Measurements from ENCODE around the gene TMEM175.

- no peak for TF ChIP-seq EZH2 (IDR thresholded peaks at IDR 0.05; ENCODE audit: low read depth)
- TF ChIP-seq, protein P1, sequence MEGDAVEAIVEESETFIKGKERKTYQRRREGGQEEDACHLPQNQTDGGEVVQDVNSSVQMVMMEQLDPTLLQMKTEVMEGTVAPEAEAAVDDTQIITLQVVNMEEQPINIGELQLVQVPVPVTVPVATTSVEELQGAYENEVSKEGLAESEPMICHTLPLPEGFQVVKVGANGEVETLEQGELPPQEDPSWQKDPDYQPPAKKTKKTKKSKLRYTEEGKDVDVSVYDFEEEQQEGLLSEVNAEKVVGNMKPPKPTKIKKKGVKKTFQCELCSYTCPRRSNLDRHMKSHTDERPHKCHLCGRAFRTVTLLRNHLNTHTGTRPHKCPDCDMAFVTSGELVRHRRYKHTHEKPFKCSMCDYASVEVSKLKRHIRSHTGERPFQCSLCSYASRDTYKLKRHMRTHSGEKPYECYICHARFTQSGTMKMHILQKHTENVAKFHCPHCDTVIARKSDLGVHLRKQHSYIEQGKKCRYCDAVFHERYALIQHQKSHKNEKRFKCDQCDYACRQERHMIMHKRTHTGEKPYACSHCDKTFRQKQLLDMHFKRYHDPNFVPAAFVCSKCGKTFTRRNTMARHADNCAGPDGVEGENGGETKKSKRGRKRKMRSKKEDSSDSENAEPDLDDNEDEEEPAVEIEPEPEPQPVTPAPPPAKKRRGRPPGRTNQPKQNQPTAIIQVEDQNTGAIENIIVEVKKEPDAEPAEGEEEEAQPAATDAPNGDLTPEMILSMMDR (conservative IDR thresholded peaks at IDR 0.05), result no peak
Observed at GRCh38 chr4:883377-884095, 48.7 kb upstream of the TMEM175 start.
